K562 (cell line): ENCODE data around the gene RBMS3.

Source experiments
- FOXA1 ChIP-seq: fragments of 450-650 bp; IDR thresholded peaks from 2 replicates; pipeline ENCODE4 v1.6.1; 2016; ENCODE audit warnings: mild to moderate bottlenecking, borderline replicate concordance
- SREBF2 ChIP-seq: sonication (generic); formaldehyde crosslinking; IDR thresholded peaks from 2 replicates; pipeline ENCODE4 v1.4.0; 2020; ENCODE audit warnings: mild to moderate bottlenecking, missing genetic modification reagents
- TF ChIP-seq, protein P1 (sequence below): fragments of 450-650 bp; IDR thresholded peaks from 2 replicates; pipeline ENCODE4 v1.6.1; 2016; ENCODE audit warnings: low read depth
- TF ChIP-seq, protein P2 (sequence below), 3 experiments: IDR thresholded peaks in 2 of 3; conservative IDR thresholded peaks in 1 of 3; 2 replicates each; pipeline ENCODE4 v1.5.1; 2011 to 2012; ENCODE audit warnings: low read length in 3 of 3, mild to moderate bottlenecking in 3 of 3, control low read depth in 2 of 3, improper control_type of control experiment in 1 of 3, inconsistent platforms in 1 of 3, low read depth in 1 of 3, mixed read lengths in 1 of 3, moderate library complexity in 1 of 3; ENCODE audit not compliant: insufficient read depth in 2 of 3

DNA sequence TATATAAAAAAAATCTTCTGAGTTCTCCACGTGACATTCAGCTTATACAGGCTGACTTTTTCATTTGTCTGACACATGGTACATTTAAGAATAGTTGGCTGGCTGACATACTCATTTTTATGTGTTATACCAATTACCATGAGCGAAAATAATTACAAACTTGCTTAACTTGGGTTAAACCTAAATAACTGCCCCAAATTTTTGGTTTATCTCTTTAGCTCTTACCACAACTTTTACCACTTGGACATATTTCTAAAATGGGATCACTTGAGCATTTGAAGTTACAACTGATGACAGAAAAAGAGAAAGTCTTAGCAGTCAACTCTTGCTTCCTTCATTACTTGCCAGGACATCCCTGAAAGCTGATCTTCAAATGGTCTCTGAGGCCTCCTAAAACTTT lies 618.1 kb downstream of the RBMS3 start:
- TF ChIP-seq, protein P1, sequence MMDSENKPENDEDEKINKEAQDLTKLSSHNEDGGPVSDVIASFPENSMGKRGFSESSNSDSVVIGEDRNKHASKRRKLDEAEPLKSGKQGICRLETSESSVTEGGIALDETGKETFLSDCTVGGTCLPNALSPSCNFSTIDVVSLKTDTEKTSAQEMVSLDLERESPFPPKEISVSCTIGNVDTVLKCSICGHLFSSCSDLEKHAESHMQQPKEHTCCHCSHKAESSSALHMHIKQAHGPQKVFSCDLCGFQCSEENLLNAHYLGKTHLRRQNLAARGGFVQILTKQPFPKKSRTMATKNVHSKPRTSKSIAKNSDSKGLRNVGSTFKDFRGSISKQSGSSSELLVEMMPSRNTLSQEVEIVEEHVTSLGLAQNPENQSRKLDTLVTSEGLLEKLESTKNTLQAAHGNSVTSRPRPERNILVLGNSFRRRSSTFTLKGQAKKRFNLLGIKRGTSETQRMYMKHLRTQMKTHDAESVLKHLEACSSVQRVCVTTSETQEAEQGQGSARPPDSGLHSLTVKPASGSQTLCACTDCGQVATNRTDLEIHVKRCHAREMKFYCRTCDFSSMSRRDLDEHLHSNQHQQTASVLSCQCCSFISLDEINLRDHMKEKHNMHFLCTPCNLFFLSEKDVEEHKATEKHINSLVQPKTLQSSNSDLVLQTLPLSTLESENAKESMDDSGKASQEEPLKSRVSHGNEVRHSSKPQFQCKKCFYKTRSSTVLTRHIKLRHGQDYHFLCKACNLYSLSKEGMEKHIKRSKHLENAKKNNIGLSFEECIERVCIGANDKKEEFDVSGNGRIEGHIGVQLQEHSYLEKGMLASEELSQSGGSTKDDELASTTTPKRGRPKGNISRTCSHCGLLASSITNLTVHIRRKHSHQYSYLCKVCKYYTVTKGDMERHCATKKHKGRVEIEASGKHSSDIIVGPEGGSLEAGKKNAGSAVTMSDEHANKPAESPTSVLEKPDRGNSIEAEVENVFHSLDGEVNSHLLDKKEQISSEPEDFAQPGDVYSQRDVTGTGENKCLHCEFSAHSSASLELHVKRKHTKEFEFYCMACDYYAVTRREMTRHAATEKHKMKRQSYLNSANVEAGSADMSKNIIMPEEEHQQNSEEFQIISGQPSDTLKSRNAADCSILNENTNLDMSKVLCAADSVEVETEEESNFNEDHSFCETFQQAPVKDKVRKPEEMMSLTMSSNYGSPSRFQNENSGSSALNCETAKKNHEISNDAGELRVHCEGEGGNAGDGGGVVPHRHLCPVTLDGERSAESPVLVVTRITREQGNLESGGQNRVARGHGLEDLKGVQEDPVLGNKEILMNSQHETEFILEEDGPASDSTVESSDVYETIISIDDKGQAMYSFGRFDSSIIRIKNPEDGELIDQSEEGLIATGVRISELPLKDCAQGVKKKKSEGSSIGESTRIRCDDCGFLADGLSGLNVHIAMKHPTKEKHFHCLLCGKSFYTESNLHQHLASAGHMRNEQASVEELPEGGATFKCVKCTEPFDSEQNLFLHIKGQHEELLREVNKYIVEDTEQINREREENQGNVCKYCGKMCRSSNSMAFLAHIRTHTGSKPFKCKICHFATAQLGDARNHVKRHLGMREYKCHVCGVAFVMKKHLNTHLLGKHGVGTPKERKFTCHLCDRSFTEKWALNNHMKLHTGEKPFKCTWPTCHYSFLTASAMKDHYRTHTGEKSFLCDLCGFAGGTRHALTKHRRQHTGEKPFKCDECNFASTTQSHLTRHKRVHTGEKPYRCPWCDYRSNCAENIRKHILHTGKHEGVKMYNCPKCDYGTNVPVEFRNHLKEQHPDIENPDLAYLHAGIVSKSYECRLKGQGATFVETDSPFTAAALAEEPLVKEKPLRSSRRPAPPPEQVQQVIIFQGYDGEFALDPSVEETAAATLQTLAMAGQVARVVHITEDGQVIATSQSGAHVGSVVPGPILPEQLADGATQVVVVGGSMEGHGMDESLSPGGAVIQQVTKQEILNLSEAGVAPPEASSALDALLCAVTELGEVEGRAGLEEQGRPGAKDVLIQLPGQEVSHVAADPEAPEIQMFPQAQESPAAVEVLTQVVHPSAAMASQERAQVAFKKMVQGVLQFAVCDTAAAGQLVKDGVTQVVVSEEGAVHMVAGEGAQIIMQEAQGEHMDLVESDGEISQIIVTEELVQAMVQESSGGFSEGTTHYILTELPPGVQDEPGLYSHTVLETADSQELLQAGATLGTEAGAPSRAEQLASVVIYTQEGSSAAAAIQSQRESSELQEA, result no peak
- TF ChIP-seq SREBF2 (CRISPR knock-in tag) (no peak), FOXA1 (no peak)
- TF ChIP-seq, protein P2, sequence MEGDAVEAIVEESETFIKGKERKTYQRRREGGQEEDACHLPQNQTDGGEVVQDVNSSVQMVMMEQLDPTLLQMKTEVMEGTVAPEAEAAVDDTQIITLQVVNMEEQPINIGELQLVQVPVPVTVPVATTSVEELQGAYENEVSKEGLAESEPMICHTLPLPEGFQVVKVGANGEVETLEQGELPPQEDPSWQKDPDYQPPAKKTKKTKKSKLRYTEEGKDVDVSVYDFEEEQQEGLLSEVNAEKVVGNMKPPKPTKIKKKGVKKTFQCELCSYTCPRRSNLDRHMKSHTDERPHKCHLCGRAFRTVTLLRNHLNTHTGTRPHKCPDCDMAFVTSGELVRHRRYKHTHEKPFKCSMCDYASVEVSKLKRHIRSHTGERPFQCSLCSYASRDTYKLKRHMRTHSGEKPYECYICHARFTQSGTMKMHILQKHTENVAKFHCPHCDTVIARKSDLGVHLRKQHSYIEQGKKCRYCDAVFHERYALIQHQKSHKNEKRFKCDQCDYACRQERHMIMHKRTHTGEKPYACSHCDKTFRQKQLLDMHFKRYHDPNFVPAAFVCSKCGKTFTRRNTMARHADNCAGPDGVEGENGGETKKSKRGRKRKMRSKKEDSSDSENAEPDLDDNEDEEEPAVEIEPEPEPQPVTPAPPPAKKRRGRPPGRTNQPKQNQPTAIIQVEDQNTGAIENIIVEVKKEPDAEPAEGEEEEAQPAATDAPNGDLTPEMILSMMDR (IDR thresholded peaks at IDR 0.05 in 2 of 3, conservative IDR thresholded peaks at IDR 0.05 in 1 of 3; ENCODE audit: insufficient read depth in 2 of 3, low read depth in 1 of 3, low read length in 3 of 3), result no peak
